ENCODE measurements around the gene ANKRA2.
"Not testable (repeated sequence)": the region's sequence is repeated elsewhere in the genome, so short reads cannot be mapped to it uniquely, and the experiment has no call there.

The ANKRA2 gene

GRCh38 chr5:73513996-73514395 is 51.4 kb downstream of the ANKRA2 start:
- H3K4me3 ChIP-seq (ENCODE audit: low read depth, low read length), result no peak overlapping the region
- DNase-seq (ENCODE audit: low read depth), result no peak

- not testable (repeated sequence) for DNase-seq (ENCODE audit: low read depth); H3K4me3 ChIP-seq (ENCODE audit: low read depth, low read length)
These were observed 56.9 kb downstream of the ANKRA2 start for GRCh38 chr5:73508521-73508920.

GRCh38 chr5:73507062-73507461 is 58.4 kb downstream of the ANKRA2 start:
- H3K4me3 ChIP-seq (ENCODE audit: low read depth, low read length), result no peak overlapping the region
- DNase-seq (ENCODE audit: low read depth), result no peak

GRCh38 chr5:73506459-73506955 is 58.9 kb downstream of the ANKRA2 start:
- H3K4me3 ChIP-seq (ENCODE audit: low read depth, low read length), result no peak overlapping the region
- DNase-seq (ENCODE audit: low read depth), result no peak

All from skeletal muscle cell (primary cell).